Stomach (tissue), 9 donors: ENCODE results near the gene PLXNB1. TPM values are rescaled to one million over a fixed set of nuclear protein-coding genes. Genes with fewer than 3 reads are reported as not detected.

ENCODE experiments used
- DNase-seq, 2 donors: peaks; one replicate each; pipeline versions ENCODE4 v3.0.0 to v3.0.0-alpha.2; 2013 to 2019
- H3K27ac ChIP-seq, 5 donors: fragments of 200-600 bp in 4 of 5; sonication (generic) in 4 of 5; one replicate each; pipeline ENCODE4 v1.5.1; 2013 to 2019; ENCODE audit warnings: mild to moderate bottlenecking in 1 of 5, moderate library complexity in 1 of 5
- H3K27me3 ChIP-seq, 3 donors: fragments of 200-600 bp; sonication (generic); one replicate each; pipeline ENCODE4 v1.5.1; 2017 to 2019; ENCODE audit warnings: mixed run types in 1 of 3
- H3K36me3 ChIP-seq, 4 donors: fragments of 200-600 bp; sonication (generic); 1 replicate in 3 of 4; 2 replicates in 1 of 4; pipeline ENCODE4 v1.5.1; 2016 to 2019
- H3K4me1 ChIP-seq, 4 donors: fragments of 200-600 bp; sonication (generic); one replicate each; pipeline ENCODE4 v1.5.1; 2016 to 2019
- H3K4me3 ChIP-seq, 4 donors: fragments of 200-600 bp; sonication (generic) in 3 of 4; one replicate each; pipeline ENCODE4 v1.5.1; 2016 to 2019; ENCODE audit warnings: mild to moderate bottlenecking in 1 of 4
- H3K9me3 ChIP-seq, 4 donors: fragments of 200-600 bp; sonication (generic); one replicate each; pipeline ENCODE4 v1.5.1; 2016 to 2019
- EP300 ChIP-seq: sonication (generic); formaldehyde crosslinking; IDR thresholded peaks from one replicate; pipeline ENCODE4 v1.6.1; 2017; ENCODE audit warnings: antibody characterized with exemption
- POLR2A ChIP-seq, 4 donors: fragments of 450-650 bp; IDR thresholded peaks; one replicate each; pipeline ENCODE4 v1.6.1; 2016; ENCODE audit warnings: antibody characterized with exemption in 4 of 4, control low read depth in 2 of 4, mild to moderate bottlenecking in 1 of 4, moderate library complexity in 1 of 4
- POLR2AphosphoS5 ChIP-seq, 3 donors: sonication (generic); formaldehyde crosslinking; IDR thresholded peaks; one replicate each; pipeline ENCODE4 v1.6.1; 2016; ENCODE audit warnings: antibody characterized with exemption in 3 of 3
- WGBS, 5 donors: extraction: QIAGEN DNeasy Blood & Tissue Kit in 3 of 5; methylation state at CpG; one replicate each; pipeline versions ENCODE4 v1.1.5 to v1.1.7; 2013 to 2018; 5-methylcytosine and 5-hydroxymethylcytosine counted together
- intact Hi-C: fragments of 100-400 bp; cut with DNase I; formaldehyde crosslinking; loops from one replicate; pipeline ENCODE4 v1.15.1; 2023; ENCODE audit warnings: low total_unique reads
- polyA plus RNA-seq, 3 donors: library from polyadenylated mRNA; stranded (reverse); fragments of 200-250 nt; gene quantifications; one replicate each; pipeline ENCODE4 v1.2.3, GENCODE V29; 2013
- total RNA-seq, 5 donors: library from RNA; depleted of rRNA; stranded (reverse); fragments of >200 nt; gene quantifications; one replicate each; pipeline versions ENCODE4 v1.1.0 to v1.2.3, GENCODE V29; 2014 to 2016
- TF ChIP-seq, protein P1 (sequence below), 7 experiments: fragments of 450-650 bp in 4 of 7; fragments of 200-600 bp in 3 of 7; sonication (generic) in 3 of 7; IDR thresholded peaks; one replicate each; pipeline ENCODE4 v1.5.1; 2016 to 2019; ENCODE audit warnings: antibody characterized with exemption in 7 of 7, control low read depth in 2 of 7, mild to moderate bottlenecking in 1 of 7
- donor health status: healthy with polysubstance abuse.
- donor health status: Bipolar disorder and iron deficiency.
- donor health status: healthy.

PLXNB1 gene
- total and polyA plus RNA-seq, 8 donors, result 13.9 to 874 (median 135) TPM

DNA sequence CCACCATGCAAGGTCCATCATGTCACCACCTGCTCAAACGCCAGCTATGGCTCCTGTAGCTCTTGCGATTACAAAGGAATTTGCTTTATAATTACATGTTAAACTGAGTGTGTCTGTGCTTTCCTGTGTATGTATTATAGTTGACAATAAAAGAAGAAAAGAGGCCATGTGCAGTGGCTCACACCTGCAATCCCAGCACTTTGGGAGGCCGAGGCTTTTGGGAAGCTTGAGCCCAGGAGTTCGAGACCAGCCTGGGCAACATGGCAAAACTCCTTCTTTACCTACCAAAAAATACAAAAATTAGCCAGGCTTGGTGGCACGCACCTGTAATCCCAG is 43.7 kb upstream of the PLXNB1 start:
- intact Hi-C loops, result no loop called here
- H3K36me3 ChIP-seq, result peaks cover 11 to 53% (median 36%) of the 10 kb centered on the region in 4 donors
- TF ChIP-seq, protein P1, sequence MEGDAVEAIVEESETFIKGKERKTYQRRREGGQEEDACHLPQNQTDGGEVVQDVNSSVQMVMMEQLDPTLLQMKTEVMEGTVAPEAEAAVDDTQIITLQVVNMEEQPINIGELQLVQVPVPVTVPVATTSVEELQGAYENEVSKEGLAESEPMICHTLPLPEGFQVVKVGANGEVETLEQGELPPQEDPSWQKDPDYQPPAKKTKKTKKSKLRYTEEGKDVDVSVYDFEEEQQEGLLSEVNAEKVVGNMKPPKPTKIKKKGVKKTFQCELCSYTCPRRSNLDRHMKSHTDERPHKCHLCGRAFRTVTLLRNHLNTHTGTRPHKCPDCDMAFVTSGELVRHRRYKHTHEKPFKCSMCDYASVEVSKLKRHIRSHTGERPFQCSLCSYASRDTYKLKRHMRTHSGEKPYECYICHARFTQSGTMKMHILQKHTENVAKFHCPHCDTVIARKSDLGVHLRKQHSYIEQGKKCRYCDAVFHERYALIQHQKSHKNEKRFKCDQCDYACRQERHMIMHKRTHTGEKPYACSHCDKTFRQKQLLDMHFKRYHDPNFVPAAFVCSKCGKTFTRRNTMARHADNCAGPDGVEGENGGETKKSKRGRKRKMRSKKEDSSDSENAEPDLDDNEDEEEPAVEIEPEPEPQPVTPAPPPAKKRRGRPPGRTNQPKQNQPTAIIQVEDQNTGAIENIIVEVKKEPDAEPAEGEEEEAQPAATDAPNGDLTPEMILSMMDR (IDR thresholded peaks at IDR 0.05), result no peak
- no peak for TF ChIP-seq POLR2A (IDR thresholded peaks at IDR 0.05)
- no peak for TF ChIP-seq EP300
- TF ChIP-seq POLR2AphosphoS5 (IDR thresholded peaks at IDR 0.05), result no peak

DNA sequence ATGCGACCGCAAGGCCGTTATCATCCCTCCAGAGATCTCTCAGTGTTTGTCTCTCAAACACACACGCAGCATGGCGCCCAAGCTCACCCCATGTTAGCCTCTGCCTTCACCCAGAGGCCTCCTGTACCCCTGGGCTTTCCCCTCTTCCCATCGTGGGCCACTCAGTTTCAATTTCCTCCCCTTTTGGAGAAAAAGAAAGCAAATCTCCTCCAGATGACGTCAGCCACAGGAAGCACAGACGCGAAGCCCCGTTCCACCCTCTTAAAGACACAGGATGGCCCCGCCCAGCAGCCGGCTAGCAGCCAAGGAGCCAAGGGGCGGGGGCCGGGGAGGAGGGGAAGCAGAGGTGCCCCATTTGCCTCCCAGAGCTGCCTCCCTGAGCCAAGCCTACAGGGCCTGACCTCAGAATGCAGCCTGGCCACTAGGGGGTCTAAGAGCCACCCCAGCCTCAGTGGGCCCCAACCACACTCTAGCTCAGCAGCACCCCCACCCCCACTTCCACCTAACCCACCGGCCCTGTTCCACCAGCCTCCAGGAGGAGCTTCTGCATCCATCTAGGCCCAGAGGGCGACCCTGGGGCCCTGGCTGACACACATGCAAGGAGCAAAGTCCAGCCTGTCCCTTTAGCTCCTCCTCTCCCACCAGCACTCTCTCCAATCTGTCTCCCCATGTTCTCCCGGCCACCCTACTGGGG is 43.2 kb upstream of the PLXNB1 start:
- WGBS, 5 donors, result 1 to 3% (median 2%) methylated on average over 17 of the region's 17 CpGs
- DNase-seq, result peak; percentile 94 to 97

More for the DNA sequence above, 43.7 kb upstream of the PLXNB1 start:
- Histone ChIP-seq H3K4me1 (peaks cover 24 to 48% (median 47%) of the 10 kb centered on the region in 4 donors), H3K4me3 (peak overlapping the region in 2 of 4 donors; percentile 52 to 60), H3K27me3 (no peaks in the 10 kb centered on the region), H3K9me3 (no peaks in the 10 kb centered on the region), H3K27ac (peak overlapping the region; percentile 89 to 100 (median 95))
- WGBS, 5 donors, result 68 to 78% (median 71%) methylated on average over 5 of the region's 5 CpGs
- DNase-seq, result no peak

DNA sequence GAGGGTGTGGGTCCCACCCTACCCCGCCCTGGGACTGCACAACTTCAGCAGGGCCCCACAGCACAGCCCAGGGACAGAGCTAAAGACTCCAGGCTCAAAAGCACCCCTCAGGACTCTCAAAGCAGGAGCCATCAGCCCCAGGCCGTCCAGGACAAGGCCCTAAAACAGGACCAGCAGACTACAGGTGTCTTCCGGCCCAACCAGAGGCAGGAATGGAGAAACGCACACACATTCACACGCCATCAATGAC is 42.7 kb upstream of the PLXNB1 start:
- DNase-seq, result no peak
- peaks cover 34 to 58% (median 57%) of the 10 kb centered on the region in 4 donors for H3K4me1 ChIP-seq
- TF ChIP-seq EP300, result no peak
- no peak for TF ChIP-seq POLR2A (IDR thresholded peaks at IDR 0.05)
- no peak for TF ChIP-seq POLR2AphosphoS5 (IDR thresholded peaks at IDR 0.05)
- TF ChIP-seq, protein P1 (IDR thresholded peaks at IDR 0.05), result no peak

More for the DNA sequence above, 43.2 kb upstream of the PLXNB1 start:
- Histone ChIP-seq H3K27ac (peak overlapping the region; percentile 89 to 100 (median 95)), H3K27me3 (no peaks in the 10 kb centered on the region), H3K4me3 (peak overlapping the region; percentile 52 to 73 (median 60)), H3K9me3 (no peaks in the 10 kb centered on the region), H3K4me1 (peaks cover 30 to 53% (median 52%) of the 10 kb centered on the region in 4 donors), H3K36me3 (peaks cover 16 to 53% (median 37%) of the 10 kb centered on the region in 4 donors)
- peak in 1 of 4 donors; percentile 55 for TF ChIP-seq POLR2A (IDR thresholded peaks at IDR 0.05)
- TF ChIP-seq, protein P1 (IDR thresholded peaks at IDR 0.05), result peak in 2 of 7 experiments; percentile 17 to 37
- TF ChIP-seq EP300, result no peak
- peak; percentile 82 to 88 (median 87) for TF ChIP-seq POLR2AphosphoS5 (IDR thresholded peaks at IDR 0.05)
- intact Hi-C loops, result no loop called here

DNA sequence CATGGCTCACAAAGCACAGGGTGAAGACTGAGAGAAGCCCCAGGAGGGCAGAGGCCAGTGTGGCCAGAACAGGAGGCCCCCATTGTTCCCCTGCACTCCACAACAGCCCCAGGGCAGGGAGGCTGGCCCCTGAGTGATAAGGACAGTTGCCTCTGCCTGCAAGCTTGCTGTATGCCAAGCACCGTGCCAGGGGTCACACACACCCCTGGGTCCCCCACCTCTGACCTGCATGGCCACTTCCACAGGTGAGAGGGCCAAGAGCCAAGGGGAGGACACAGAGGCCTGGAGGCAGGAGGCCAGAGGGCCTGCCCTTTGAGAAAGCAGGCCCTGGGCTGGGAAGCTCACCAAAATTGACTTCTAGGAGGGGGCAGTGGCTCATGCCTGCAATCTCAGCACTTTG is 40.4 kb upstream of the PLXNB1 start:
- peak overlapping the region in 2 of 4 donors; percentile 8 to 60 for H3K4me3 ChIP-seq
- WGBS, 5 donors, result 18 to 63% (median 32%) methylated on average over 1 of the region's 1 CpG; no CpG with 5 or more reads in 1 of the 5 donors
- intact Hi-C loops, result no loop called here
- peaks cover 52 to 81% (median 75%) of the 10 kb centered on the region in 4 donors for H3K4me1 ChIP-seq
- H3K27ac ChIP-seq, result peak overlapping the region; percentile 36 to 100 (median 100)
- TF ChIP-seq, protein P1 (IDR thresholded peaks at IDR 0.05), result no peak
- no peak for TF ChIP-seq POLR2AphosphoS5 (IDR thresholded peaks at IDR 0.05)
- no peak for TF ChIP-seq EP300
- TF ChIP-seq POLR2A (IDR thresholded peaks at IDR 0.05), result no peak
- no peaks in the 10 kb centered on the region for H3K27me3 ChIP-seq
- no peaks in the 10 kb centered on the region for H3K9me3 ChIP-seq
- peaks cover 30 to 40% (median 33%) of the 10 kb centered on the region in 4 donors for H3K36me3 ChIP-seq
- peak in 1 of 2 donors; percentile 10 for DNase-seq

More for the DNA sequence above, 42.7 kb upstream of the PLXNB1 start:
- H3K4me3 ChIP-seq, result peak overlapping the region; percentile 52 to 73 (median 60)
- 0% methylated on average over 5 of the region's 5 CpGs for WGBS, 5 donors
- H3K27me3 ChIP-seq, result no peaks in the 10 kb centered on the region
- no peaks in the 10 kb centered on the region for H3K9me3 ChIP-seq
- peak overlapping the region; percentile 89 to 100 (median 95) for H3K27ac ChIP-seq
- peaks cover 21 to 53% (median 37%) of the 10 kb centered on the region in 4 donors for H3K36me3 ChIP-seq
- intact Hi-C loops, result no loop called here
